MCF 10A (cell line): ENCODE measurements around the gene ATF6B. TPM values are rescaled to one million over a fixed set of nuclear protein-coding genes. Genes with fewer than 3 reads are reported as not detected.

Experiments
- BruUV-seq: library from RNA; stranded (reverse); fragments of 400-500 nt; replicated peaks from 2 replicates; lab custom pipeline; 2021; lab: Mats Ljungman, UMichigan
- CTCF ChIA-PET: fragments of 300-600 bp; sonication (Branson Sonifier 250); formaldehyde crosslinking; extraction: SDS; loops from one replicate; lab custom pipeline; 2021; ENCODE audit warnings: antibody characterized with exemption, inconsistent platforms; lab: Yijun Ruan, JAX
- POLR2A ChIA-PET: fragments of 300-600, 350-650 bp; sonication (Branson Sonifier 250); formaldehyde crosslinking; extraction: SDS; loops from one replicate; lab custom pipeline; 2020; ENCODE audit warnings: antibody characterized with exemption, inconsistent platforms; lab: Yijun Ruan, JAX
- DNase-seq: peaks from one replicate; pipeline ENCODE4 v3.0.0-alpha.2; 2018; ENCODE audit not compliant: unreplicated experiment
- H3K27ac Mint-ChIP-seq: one replicate; pipeline ENCODE4 v1.8.0; 2022; ENCODE audit warnings: mild to moderate bottlenecking, low read depth, mixed read lengths; ENCODE audit not compliant: unreplicated experiment
- H3K27me3 Mint-ChIP-seq: one replicate; pipeline ENCODE4 v1.8.0; 2022; ENCODE audit warnings: mixed read lengths; ENCODE audit not compliant: insufficient read depth, unreplicated experiment
- H3K36me3 Mint-ChIP-seq: one replicate; pipeline ENCODE4 v1.8.0; 2022; ENCODE audit warnings: mild to moderate bottlenecking, moderate library complexity, mixed read lengths; ENCODE audit not compliant: insufficient read depth, unreplicated experiment
- H3K4me1 Mint-ChIP-seq: one replicate; pipeline ENCODE4 v1.8.0; 2022; ENCODE audit warnings: mixed read lengths; ENCODE audit not compliant: insufficient read depth, unreplicated experiment
- H3K4me3 Mint-ChIP-seq: one replicate; pipeline ENCODE4 v1.8.0; 2022; ENCODE audit warnings: mild to moderate bottlenecking, moderate library complexity, mixed read lengths; ENCODE audit not compliant: unreplicated experiment
- H3K9me3 Mint-ChIP-seq: one replicate; pipeline ENCODE4 v1.8.0; 2022; ENCODE audit warnings: mixed read lengths; ENCODE audit not compliant: unreplicated experiment
- CTCF ChIP-seq: fragments of 200-600 bp; IDR thresholded peaks from one replicate; pipeline ENCODE4 v1.8.0; 2022; ENCODE audit warnings: antibody characterized with exemption, mild to moderate bottlenecking; ENCODE audit not compliant: unreplicated experiment
- intact Hi-C: fragments of 100-400 bp; cut with micrococcal nuclease; formaldehyde crosslinking; loops from 2 replicates; pipeline ENCODE4 v1.14.1; 2022
- total RNA-seq: library from RNA; stranded (reverse); gene quantifications from 2 replicates; pipeline ENCODE4 v1.2.3, GENCODE V29; 2022

The ATF6B gene
- total RNA-seq, 1 experiment from 2014 or later = 65.6 TPM

- H3K4me1 Mint-ChIP-seq = peaks cover 5% of the 10 kb centered on the region
- intact Hi-C loops = no loop called here
- POLR2A ChIA-PET = interaction anchor here (0.7 kb wide), 1 partner anchor 35 kb away, joined by 3 read pairs; no protein-coding TSS in a partner anchor
Measured at GRCh38 chr6:32137454-32137853, 9.4 kb upstream of the ATF6B start.

GRCh38 chr6:32133786-32134185 is 5.7 kb upstream of the ATF6B start:
- no peaks in the 10 kb centered on the region for H3K9me3 Mint-ChIP-seq
- TF ChIP-seq CTCF = no peak
- H3K27me3 Mint-ChIP-seq = peaks cover 21% of the 10 kb centered on the region
- H3K36me3 Mint-ChIP-seq = peaks cover 18% of the 10 kb centered on the region
- no peak overlapping the region for H3K4me3 Mint-ChIP-seq
- intact Hi-C loops = no loop called here
- DNase-seq = no peak
- H3K27ac Mint-ChIP-seq = no peak overlapping the region
- ChIA-PET CTCF (no interaction called here), POLR2A (no interaction called here)
- BruUV-seq = no TSS peak
- H3K4me1 Mint-ChIP-seq = peaks cover 6% of the 10 kb centered on the region

More at GRCh38 chr6:32137454-32137853, 9.4 kb upstream of the ATF6B start:
- H3K4me3 Mint-ChIP-seq = no peak overlapping the region
- CTCF ChIA-PET = interaction anchor here (0.6 kb wide), 1 partner anchor 414 kb away, joined by 3 read pairs; no protein-coding TSS in a partner anchor
- no TSS peak for BruUV-seq
- H3K36me3 Mint-ChIP-seq = peaks cover 12% of the 10 kb centered on the region
- TF ChIP-seq CTCF = no peak
- no peak overlapping the region for H3K27ac Mint-ChIP-seq
- no peaks in the 10 kb centered on the region for H3K9me3 Mint-ChIP-seq
- H3K27me3 Mint-ChIP-seq = peaks cover 21% of the 10 kb centered on the region
- DNase-seq = no peak

- H3K36me3 Mint-ChIP-seq = peaks cover 24% of the 10 kb centered on the region
- POLR2A ChIA-PET = interaction anchor here (3.3 kb wide), 1 partner anchor 14 kb away, joined by 10 read pairs; no protein-coding TSS in a partner anchor
- peaks cover 13% of the 10 kb centered on the region for H3K27me3 Mint-ChIP-seq
- intact Hi-C loops = no loop called here
- no peak overlapping the region for H3K27ac Mint-ChIP-seq
- peak overlapping the region; percentile 15 for H3K4me3 Mint-ChIP-seq
- no TSS peak for BruUV-seq
- DNase-seq = no peak
- no peak for TF ChIP-seq CTCF
- no peaks in the 10 kb centered on the region for H3K9me3 Mint-ChIP-seq
- CTCF ChIA-PET = interaction anchor here (0.6 to 1.2 kb wide), 2 partner anchors 14 to 24 kb away, joined by 3 to 6 read pairs; no protein-coding TSS in a partner anchor
- H3K4me1 Mint-ChIP-seq = peaks cover 17% of the 10 kb centered on the region
Measured at GRCh38 chr6:32132110-32132509, 4.1 kb upstream of the ATF6B start.

GRCh38 chr6:32131439-32131948 is 3.4 kb upstream of the ATF6B start:
- peaks cover 11% of the 10 kb centered on the region for H3K27me3 Mint-ChIP-seq
- POLR2A ChIA-PET = interaction anchor here (1.4 to 4.9 kb wide), 6 partner anchors 15 to 840 kb away, joined by 3 to 100 read pairs (median 7); partner anchors contain the start of genes AGPAT1 and RNF5
- TF ChIP-seq CTCF = no peak
- H3K9me3 Mint-ChIP-seq = no peaks in the 10 kb centered on the region
- intact Hi-C loops = no loop called here
- BruUV-seq = no TSS peak
- H3K27ac Mint-ChIP-seq = no peak overlapping the region
- H3K4me3 Mint-ChIP-seq = peak overlapping the region; percentile 15
- peaks cover 25% of the 10 kb centered on the region for H3K36me3 Mint-ChIP-seq
- CTCF ChIA-PET = interaction anchor here (0.6 kb wide), 2 partner anchors 23 to 551 kb away, joined by 3 to 6 read pairs; no protein-coding TSS in a partner anchor
- H3K4me1 Mint-ChIP-seq = peaks cover 23% of the 10 kb centered on the region
- no peak for DNase-seq
